PFSK-1 (cell line): ENCODE measurements around the gene GHRHR.

Source experiments
- FOXP2 ChIP-seq: optimal IDR thresholded peaks from 2 replicates; pipeline ENCODE3; 2011; ENCODE audit warnings: borderline replicate concordance, control low read depth, inconsistent platforms; ENCODE audit not compliant: insufficient read depth; ENCODE audit errors: extremely low read length, extremely low read depth
- POLR2AphosphoS5 ChIP-seq: IDR thresholded peaks from 2 replicates; pipeline ENCODE4 v1.6.1; 2012; ENCODE audit warnings: low read depth, mild to moderate bottlenecking, control low read depth, low read length, moderate library complexity
- REST ChIP-seq, 2 experiments: IDR thresholded peaks; 2 replicates each; pipeline versions ENCODE4 v1.6.1 to v1.8.0; 2011 to 2012; ENCODE audit warnings: low read depth in 2 of 2, low read length in 2 of 2, control low read depth in 1 of 2, inconsistent platforms in 1 of 2, mild to moderate bottlenecking in 1 of 2, moderate library complexity in 1 of 2; ENCODE audit not compliant: insufficient read depth in 1 of 2
- SIN3A ChIP-seq: IDR thresholded peaks from 2 replicates; pipeline ENCODE4 v1.6.1; 2012; ENCODE audit warnings: mild to moderate bottlenecking, low read length, moderate library complexity, borderline replicate concordance; ENCODE audit not compliant: insufficient read depth
- TAF1 ChIP-seq: IDR thresholded peaks from 2 replicates; pipeline ENCODE4 v1.6.1; 2012; ENCODE audit warnings: low read length, control low read depth, borderline replicate concordance; ENCODE audit not compliant: insufficient read depth

GRCh38 chr7:30931929-30932540 is 31.7 kb upstream of the GHRHR start:
- TF ChIP-seq REST (IDR thresholded peaks at IDR 0.05; ENCODE audit: insufficient read depth in 1 of 2, low read depth in 2 of 2, low read length in 2 of 2) = no peak
- TF ChIP-seq POLR2AphosphoS5 = no peak
- no peak for TF ChIP-seq SIN3A
- no peak for TF ChIP-seq TAF1
- no peak for TF ChIP-seq FOXP2
